ENCODE measurements around the gene PRND. TPM values are rescaled to one million over a fixed set of nuclear protein-coding genes. Genes with fewer than 3 reads are reported as not detected.

PRND gene
- polyA plus RNA-seq, 4 donors, result 3.7 TPM; not detected in 3

Other genes starting within 250 kb of the PRND start
- gene PRNP, start 35.5 kb upstream of the PRND start, polyA plus RNA-seq, result 10 to 100 TPM in 3 of 4 donors, 1 to 10 TPM in 1; 6.0 to 39.8 (median 20.6) TPM
- gene RASSF2, start 101.7 kb downstream of the PRND start, polyA plus RNA-seq, result 1 to 10 TPM in 3 of 4 donors, under 1 TPM in 1; 0.67 to 5.1 (median 3.8) TPM